Erythroblast (primary cell): ENCODE data around the gene TRAPPC1.

Experiments used
- GATA1 ChIP-seq: IDR thresholded peaks from 2 replicates; pipeline ENCODE4 v1.6.1; 2011; ENCODE audit warnings: low read depth, mild to moderate bottlenecking, control low read depth, low read length, moderate library complexity
- POLR2A ChIP-seq: IDR thresholded peaks from 2 replicates; pipeline ENCODE4 v1.6.1; 2011; ENCODE audit warnings: mild to moderate bottlenecking, low read length

- no peak for TF ChIP-seq POLR2A
- TF ChIP-seq GATA1, result no peak
Measured at GRCh38 chr17:7950578-7950977, 18.8 kb upstream of the TRAPPC1 start.
